ENCODE data around the gene GZF1. TPM values are rescaled to one million over a fixed set of nuclear protein-coding genes. Genes with fewer than 3 reads are reported as not detected.

The GZF1 gene
- total RNA-seq, 4 donors from 2014 or later, result 16.3 to 37.2 (median 20.3) TPM

- TF ChIP-seq EP300 (IDR thresholded peaks at IDR 0.05), result peak; percentile 91 to 99
- TF ChIP-seq, protein P1, sequence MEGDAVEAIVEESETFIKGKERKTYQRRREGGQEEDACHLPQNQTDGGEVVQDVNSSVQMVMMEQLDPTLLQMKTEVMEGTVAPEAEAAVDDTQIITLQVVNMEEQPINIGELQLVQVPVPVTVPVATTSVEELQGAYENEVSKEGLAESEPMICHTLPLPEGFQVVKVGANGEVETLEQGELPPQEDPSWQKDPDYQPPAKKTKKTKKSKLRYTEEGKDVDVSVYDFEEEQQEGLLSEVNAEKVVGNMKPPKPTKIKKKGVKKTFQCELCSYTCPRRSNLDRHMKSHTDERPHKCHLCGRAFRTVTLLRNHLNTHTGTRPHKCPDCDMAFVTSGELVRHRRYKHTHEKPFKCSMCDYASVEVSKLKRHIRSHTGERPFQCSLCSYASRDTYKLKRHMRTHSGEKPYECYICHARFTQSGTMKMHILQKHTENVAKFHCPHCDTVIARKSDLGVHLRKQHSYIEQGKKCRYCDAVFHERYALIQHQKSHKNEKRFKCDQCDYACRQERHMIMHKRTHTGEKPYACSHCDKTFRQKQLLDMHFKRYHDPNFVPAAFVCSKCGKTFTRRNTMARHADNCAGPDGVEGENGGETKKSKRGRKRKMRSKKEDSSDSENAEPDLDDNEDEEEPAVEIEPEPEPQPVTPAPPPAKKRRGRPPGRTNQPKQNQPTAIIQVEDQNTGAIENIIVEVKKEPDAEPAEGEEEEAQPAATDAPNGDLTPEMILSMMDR (IDR thresholded peaks at IDR 0.05), result peak in 2 of 5 experiments; percentile 26 to 35
- peak; percentile 83 to 94 for TF ChIP-seq POLR2A (IDR thresholded peaks at IDR 0.05)
- H3K27me3 ChIP-seq, result no peaks in the 10 kb centered on the region
- peak; percentile 90 to 95 for DNase-seq (ENCODE audit: low spot score in 2 of 2)
- peaks cover 0 to 17% (median 0%) of the 10 kb centered on the region in 3 donors for H3K36me3 ChIP-seq
- peak within 1 kb of the TSS; percentile 95 to 98 (median 96) for H3K27ac ChIP-seq
- H3K4me1 ChIP-seq, result peaks cover 4 to 33% (median 24%) of the 10 kb centered on the region in 4 donors
- 0% methylated on average over 28 to 29 of the region's 65 CpGs for WGBS, 2 donors
- H3K4me3 ChIP-seq, result peak within 1 kb of the TSS; percentile 70 to 94 (median 86)
- H3K9me3 ChIP-seq, result no peaks in the 10 kb centered on the region
These were observed 11.6 kb upstream of the GZF1 start, which contains the start of gene NXT1 for GRCh38 chr20:23350196-23350903. NXT1 (plus strand) TSS chr20:23350791; CDS start chr20:23354042, 3,251 bp downstream.

- Histone ChIP-seq H3K27me3 (no peaks in the 10 kb centered on the region), H3K4me3 (peak overlapping the region; percentile 70 to 94 (median 86)), H3K9me3 (no peaks in the 10 kb centered on the region), H3K4me1 (peaks cover 4 to 33% (median 24%) of the 10 kb centered on the region in 4 donors), H3K27ac (peak overlapping the region; percentile 95 to 98 (median 96)), H3K36me3 (peaks cover 0 to 25% (median 0%) of the 10 kb centered on the region in 3 donors)
- no peak for TF ChIP-seq EP300 (IDR thresholded peaks at IDR 0.05)
- no peak for TF ChIP-seq POLR2A (IDR thresholded peaks at IDR 0.05)
- WGBS, 2 donors, result 1 to 2% methylated on average over 21 to 64 of the region's 64 CpGs
- DNase-seq (ENCODE audit: low spot score in 2 of 2), result peak; percentile 27 to 41
These were observed 10.8 kb upstream of the GZF1 start for GRCh38 chr20:23350904-23351838.

DNA sequence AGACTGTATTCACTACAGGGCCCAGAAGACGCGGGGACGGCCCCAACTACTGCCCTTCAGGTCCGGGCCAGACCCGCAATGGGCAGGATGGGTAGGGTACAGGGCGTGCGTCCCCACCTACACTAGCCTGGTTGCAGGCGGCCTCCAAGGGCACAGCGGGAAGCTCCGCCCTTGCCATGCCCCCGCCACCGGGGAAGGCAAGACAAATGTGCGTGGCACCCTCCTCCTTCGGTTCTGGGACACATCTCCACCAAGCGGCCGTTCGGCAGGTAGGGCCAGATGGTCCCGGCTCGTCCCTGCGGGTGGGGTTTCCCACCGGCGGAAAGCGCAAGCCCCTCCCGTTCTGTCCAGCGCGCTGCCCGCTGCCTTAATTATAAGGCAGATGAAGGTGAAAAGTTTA, 5.8 kb upstream of the GZF1 start:
- no peak overlapping the region for H3K27ac ChIP-seq
- WGBS, 2 donors, result 64 to 70% methylated on average over 26 to 27 of the region's 27 CpGs

GRCh38 chr20:23357767-23358562, 4.0 kb upstream of the GZF1 start:
- Histone ChIP-seq H3K36me3 (peaks cover 0 to 27% (median 0%) of the 10 kb centered on the region in 3 donors), H3K9me3 (no peaks in the 10 kb centered on the region), H3K4me1 (peaks cover 3 to 45% (median 14%) of the 10 kb centered on the region in 4 donors), H3K27me3 (no peaks in the 10 kb centered on the region), H3K4me3 (peak overlapping the region; percentile 57 to 74 (median 67)), H3K27ac (peak overlapping the region; percentile 93 to 100 (median 96))
- DNase-seq (ENCODE audit: low spot score in 2 of 2), result peak; percentile 100
- 0 to 1% methylated on average over 21 to 44 of the region's 71 CpGs for WGBS, 2 donors
- TF ChIP-seq POLR2A (IDR thresholded peaks at IDR 0.05) (peak; percentile 39 to 84), EP300 (IDR thresholded peaks at IDR 0.05) (peak; percentile 96 to 98)
- TF ChIP-seq, protein P1 (IDR thresholded peaks at IDR 0.05), result no peak

More for the DNA sequence above, 5.8 kb upstream of the GZF1 start:
- Histone ChIP-seq H3K9me3 (no peaks in the 10 kb centered on the region), H3K4me3 (no peak overlapping the region), H3K27me3 (no peaks in the 10 kb centered on the region), H3K36me3 (peaks cover 0 to 27% (median 0%) of the 10 kb centered on the region in 3 donors), H3K4me1 (peaks cover 3 to 56% (median 26%) of the 10 kb centered on the region in 4 donors)
- DNase-seq (ENCODE audit: low spot score in 2 of 2), result no peak
- no peak for TF ChIP-seq POLR2A (IDR thresholded peaks at IDR 0.05)
- TF ChIP-seq EP300 (IDR thresholded peaks at IDR 0.05), result no peak

DNA sequence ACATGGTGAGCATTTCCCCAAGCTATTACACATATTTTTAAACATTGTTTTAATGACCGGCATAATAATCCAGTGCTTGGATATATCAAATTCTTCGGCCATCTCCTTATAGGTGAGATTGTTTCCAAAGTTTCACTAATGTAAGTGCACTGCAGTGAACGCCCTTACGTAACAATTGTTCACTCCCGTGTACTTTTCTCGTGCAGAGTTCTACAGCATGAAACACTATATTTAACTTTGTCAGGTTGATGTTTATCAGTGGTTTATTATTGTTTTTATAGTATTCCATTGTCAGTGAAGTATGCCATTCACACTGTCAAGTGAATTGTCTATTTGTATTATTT, 3.4 kb upstream of the GZF1 start:
- H3K27me3 ChIP-seq, result no peaks in the 10 kb centered on the region
- H3K36me3 ChIP-seq, result peaks cover 0 to 27% (median 0%) of the 10 kb centered on the region in 3 donors
- peak overlapping the region; percentile 23 to 74 (median 60) for H3K4me3 ChIP-seq
- H3K27ac ChIP-seq, result peak overlapping the region; percentile 93 to 100 (median 96)
- TF ChIP-seq EP300 (IDR thresholded peaks at IDR 0.05) (no peak), POLR2A (IDR thresholded peaks at IDR 0.05) (no peak)
- TF ChIP-seq, protein P1 (IDR thresholded peaks at IDR 0.05), result no peak
- WGBS, 2 donors, result 24 to 28% methylated on average over 6 of the region's 6 CpGs
- peaks cover 3 to 50% (median 17%) of the 10 kb centered on the region in 4 donors for H3K4me1 ChIP-seq
- DNase-seq (ENCODE audit: low spot score in 2 of 2), result no peak
- no peaks in the 10 kb centered on the region for H3K9me3 ChIP-seq
